ENCODE data around the gene ACBD6.
A peak's percentile ranks its signal among the peaks of the same experiment; 100 is the strongest.
"Not testable (repeated sequence)": the region's sequence is repeated elsewhere in the genome, so short reads cannot be mapped to it uniquely, and the experiment has no call there.

The ACBD6 gene, protein sequence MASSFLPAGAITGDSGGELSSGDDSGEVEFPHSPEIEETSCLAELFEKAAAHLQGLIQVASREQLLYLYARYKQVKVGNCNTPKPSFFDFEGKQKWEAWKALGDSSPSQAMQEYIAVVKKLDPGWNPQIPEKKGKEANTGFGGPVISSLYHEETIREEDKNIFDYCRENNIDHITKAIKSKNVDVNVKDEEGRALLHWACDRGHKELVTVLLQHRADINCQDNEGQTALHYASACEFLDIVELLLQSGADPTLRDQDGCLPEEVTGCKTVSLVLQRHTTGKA

DNA sequence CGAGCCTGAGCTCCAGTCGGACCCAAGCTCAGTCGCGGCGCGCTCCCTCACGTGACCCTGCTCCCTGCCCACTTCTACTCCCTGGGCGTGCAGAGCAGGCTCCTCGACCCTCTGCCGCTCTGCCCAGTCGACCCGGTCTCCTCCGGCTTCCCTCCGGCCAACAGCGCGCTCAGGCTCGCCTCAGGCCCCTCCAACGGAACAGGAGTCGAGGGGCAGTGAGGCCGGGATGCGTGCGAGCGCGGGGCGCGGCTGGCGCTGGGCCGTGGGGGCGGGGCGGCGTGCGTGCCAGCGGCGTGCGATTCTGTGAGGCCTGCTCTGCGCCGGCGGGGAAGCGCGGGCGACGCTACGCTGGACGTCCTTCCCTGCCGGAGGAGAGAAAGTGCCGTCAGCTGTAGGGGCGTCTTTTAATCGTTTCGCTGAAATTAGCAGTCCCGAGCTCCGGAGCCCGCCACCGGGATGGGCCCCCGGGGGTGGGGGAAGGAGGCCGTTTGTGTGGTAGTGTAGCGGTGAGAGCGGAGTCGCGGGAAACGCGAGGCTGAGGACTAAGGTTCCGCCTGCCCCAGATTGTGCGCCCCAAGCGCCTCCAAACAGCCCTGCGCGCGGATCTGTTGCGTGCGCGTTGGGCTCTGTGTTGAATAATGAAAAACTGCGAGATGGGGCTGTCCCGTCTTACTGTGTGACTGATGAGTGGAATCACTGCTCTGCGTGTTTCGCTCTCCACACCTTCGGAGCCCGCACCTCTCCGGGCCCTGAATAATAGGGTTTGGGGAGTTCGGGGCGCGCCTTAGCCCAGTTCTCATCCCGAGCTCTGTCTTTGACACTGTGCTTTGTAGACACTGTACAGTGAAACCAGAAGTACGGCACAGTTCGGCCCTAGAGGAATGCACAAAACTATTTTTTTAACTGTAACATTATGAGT lies at the start of gene ACBD6:
TSS of gene ACBD6 (minus strand) at position 217 of the 919 bp plus-strand sequence. CDS start 311 bp downstream, outside the sequence.
- DNase-seq, result peak; percentile 96

DNA sequence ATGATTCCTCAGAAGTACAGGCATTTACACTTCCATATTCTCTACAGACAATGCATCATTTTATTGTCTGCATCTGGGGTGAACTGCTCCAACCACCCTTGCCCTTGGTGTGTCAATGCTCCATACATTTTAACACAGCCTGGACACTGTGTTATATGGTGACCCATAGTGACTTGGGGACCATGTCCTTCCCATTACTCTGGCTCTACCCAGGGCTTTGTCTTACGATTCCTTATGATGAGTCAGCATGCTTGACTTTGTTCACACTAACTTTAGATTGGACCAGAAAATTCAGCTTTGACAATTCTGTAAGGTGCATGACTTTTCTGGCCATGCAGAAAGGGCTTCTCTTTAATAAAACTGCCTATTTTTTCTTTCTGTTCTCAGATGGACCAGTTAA lies 49.6 kb upstream of the ACBD6 start:
- no peak for DNase-seq

DNA sequence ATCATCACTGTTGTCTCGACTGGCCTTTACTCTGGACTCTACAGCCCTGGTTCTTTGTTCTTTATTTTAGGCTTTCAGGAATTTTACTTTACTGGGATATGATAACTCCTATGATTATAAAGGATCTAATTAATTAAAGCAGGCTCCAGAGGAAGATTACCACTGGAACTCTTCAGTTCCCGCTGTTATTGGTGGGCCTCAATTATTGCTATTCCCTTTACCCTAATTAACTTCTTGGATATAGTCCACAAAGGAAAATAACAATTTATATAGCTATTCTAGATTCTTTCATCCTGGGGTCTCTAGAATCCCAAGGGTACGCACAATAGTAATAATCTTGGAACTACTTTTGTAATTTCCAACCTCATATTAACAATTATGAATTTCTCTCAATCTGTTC lies 47.9 kb upstream of the ACBD6 start:
- DNase-seq, result no peak

DNA sequence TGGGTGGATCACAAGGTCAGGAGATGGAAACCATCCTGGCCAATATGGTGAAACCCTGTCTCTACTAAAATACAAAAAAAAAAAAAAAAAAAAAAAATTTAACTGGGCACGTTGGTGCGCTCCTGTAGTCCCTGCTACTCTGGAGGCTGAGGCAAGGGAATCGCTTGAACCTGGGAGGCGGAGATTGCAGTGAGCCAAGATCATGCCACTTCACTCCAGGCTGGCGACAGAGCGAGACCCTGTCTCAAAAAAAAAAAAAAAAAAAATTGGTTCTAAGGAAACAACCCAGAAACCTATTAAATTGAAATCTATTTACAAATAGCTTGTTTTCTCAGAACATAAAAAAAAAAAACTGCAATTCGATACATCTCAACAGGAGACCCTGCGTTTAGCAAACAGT lies 47.4 kb upstream of the ACBD6 start:
- not testable (repeated sequence) for DNase-seq

DNA sequence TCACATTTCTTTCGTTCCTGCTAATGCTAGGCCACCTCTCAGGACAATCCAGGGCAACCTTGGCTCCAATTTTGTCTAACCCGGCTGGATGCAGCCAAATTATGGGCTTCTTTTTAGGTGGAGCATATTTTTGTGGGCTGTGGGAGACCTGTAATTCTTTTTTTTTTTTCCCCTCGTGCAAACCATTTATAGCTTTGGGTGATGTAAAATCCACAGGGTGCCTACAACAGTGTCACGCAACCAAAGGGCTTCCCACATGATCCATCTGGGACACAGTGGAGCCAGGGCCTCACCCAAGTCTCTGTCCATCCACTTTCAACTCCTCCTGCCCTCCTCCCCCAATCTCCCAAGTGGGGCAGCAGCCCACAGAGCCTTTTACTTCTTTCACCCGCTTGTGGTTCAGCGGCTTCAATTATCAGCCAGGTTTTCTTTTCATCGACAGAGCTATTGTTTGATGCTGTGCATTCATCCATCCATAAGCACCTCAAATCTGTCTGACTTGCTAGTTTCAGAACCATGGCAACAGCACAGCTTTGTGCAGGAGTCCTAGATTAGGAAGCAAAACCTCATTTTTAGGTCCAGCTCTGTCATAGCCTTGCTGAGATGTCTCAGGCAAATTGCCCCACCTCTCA lies 46.4 kb upstream of the ACBD6 start:
- DNase-seq, result peak; percentile 93

DNA sequence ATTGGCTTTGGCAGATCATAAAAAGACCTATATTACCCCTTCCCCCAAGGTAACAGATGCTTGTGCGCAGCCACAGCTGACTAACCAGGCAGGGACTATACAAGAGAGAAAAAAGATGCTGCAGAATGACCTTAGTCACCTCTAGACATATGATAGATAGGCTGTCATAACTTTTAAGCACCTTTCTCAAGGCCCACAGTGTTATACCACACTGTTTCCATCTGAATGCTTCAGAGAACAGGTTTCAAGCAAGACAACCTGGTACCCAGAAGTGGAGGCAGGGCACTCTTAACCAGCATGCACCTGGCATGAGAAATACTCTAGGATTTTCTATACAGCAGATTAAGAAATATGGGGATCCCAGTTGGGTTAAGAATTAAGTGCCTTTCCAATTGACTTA lies 43.6 kb upstream of the ACBD6 start:
- DNase-seq, result no peak

DNA sequence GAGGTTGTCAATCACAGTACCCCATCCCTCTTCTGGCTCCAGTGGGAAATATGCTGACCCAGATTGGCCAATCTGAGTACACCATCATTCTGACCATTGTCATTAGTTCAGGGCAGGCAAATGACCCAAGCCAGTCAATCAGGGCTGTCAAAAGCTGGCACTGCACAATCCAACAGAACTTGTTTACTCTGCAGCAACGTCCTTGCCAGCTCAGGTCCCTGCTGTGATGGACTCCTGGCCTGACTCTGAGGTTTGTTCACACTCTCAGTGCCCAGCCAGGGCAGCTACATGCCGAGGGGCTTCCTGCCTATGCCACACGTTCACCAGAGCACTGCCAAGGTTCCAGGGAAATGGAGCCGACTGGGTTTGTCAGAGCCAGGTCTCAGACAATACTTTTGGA lies 41.7 kb upstream of the ACBD6 start:
- DNase-seq, result no peak

DNA sequence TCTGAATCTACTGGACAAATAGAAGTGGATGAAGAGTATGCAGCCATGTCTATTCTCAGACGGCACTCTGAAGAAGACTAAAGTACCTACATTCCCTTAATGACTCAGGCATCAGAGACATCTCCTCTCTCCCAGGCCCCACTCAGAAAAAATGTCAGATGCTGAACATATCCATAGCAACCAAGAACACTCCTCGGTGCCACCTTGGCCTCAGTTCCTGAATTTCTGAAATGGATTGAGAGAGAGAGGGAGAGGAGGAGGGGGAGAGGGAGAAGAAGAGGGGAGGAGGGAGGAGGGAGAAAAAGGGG lies 40.4 kb upstream of the ACBD6 start:
- DNase-seq, result no peak

DNA sequence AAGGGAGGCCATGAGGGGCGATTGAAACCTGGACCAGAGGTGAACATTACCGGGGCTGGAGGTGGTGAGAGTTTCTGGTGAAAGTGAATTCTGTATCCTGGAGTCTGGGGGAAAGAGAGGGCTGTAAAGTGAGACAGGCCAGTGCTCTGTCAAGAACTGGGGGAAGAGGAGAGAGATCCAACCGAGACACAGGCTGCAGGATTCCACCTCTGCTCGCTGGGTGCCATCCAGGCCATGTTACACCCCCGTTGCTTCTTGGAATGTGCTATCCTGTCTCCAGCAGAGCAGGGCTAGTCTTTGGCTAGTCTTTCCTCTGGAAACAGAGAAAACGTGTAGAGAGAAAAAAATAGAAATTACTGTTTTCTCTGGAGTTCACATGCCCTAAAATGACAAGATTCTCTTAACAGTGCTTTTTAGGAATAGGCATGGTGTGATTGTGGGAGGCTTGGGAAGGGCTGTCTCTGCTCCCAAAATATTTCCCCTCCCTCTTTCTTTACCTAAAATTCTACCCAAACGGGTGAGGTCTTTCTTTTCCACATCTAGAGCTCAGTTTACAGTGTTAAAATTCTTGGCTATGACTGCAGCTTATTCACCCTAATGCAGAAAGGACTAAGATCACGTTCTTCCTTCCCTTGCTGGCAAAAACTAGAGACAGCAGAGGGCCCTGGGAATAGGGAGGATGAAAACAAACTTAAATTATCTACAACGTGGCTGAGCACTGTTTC lies 39.9 kb upstream of the ACBD6 start:
- DNase-seq, result no peak

DNA sequence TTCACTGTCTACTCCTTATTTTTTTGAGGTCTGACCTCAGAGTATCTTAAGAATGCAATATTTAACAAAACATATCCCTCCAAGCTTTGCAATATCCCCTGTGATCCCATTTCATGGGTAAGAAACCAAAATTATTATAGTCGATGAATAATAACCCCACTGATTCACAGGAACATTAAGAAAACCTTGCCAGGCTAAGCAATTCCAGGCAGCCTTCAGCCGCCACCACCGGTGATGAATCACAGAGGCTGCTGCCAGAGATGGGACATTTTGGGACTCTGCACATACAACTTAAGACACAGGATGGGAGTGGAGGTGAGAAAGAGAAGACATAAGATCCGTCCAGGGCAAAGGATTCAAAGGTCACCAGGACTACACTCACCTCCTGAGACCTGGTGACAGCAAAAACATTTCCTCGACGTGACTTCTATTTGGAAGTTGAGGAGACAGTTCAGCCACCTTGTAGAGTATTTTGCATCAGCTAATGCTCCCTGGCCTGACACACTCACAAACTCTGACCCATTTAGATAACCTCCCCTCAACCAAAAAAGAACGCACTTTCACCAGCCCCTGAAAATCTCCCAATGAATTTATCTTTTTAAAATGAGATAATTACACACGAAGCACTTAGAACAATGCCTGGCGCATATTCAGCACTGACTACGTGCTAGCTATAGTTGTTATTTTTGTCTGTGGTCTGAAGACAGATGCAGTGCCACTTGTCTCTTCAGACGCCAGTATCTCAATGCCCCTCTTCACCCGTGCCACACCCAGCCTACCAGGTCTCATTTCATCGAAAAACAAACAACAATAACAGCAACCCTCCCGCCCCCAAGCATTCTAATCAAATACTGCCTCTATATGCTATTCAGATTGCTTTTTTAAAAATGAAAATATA lies 38.6 kb upstream of the ACBD6 start:
- no peak for DNase-seq

DNA sequence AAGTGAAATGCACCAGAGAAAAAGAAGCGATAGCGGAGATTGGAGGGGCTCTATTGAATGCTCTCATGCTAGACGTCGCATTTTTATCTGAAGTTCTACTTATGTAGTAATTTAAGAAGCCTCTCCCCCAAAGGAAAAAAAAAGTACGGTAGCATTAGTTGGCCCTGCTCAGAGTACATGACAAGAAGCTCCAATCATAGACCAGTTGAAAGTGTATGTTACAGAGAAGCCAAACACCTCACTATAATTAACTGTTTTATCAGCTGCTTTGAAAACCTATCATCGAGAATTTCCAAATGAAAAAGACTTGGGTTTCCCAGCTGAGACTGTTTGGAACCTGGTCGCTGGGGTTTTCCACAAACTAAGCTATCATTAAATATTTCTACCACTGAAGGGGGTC lies 36.8 kb upstream of the ACBD6 start:
- DNase-seq, result no peak

DNA sequence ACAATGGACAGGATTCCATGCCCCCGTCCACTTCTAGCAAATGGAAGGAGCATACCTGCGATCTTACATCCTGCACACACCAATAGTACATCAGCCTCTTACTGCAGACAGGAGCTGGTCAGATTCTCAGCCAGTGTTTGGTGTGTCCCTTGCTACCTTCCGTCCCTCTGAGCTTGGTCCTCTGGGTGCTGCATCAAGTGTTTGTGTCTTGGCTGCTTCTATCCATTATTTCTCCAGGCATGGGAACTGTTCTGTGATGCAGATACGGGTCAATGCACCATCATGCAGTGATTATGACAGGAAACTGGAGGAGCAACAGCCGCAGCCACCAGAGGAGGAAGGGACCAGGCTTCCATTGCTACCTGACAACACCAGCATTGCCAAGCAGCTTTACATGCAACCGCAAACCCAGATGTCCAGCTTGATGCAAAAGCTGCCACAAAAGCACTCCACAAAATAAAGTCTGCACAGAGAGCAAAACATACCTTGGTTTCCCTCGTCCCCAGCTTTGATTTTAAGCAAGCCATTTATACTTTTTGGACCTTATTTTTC lies 34.5 kb upstream of the ACBD6 start:
- peak; percentile 89 for DNase-seq

DNA sequence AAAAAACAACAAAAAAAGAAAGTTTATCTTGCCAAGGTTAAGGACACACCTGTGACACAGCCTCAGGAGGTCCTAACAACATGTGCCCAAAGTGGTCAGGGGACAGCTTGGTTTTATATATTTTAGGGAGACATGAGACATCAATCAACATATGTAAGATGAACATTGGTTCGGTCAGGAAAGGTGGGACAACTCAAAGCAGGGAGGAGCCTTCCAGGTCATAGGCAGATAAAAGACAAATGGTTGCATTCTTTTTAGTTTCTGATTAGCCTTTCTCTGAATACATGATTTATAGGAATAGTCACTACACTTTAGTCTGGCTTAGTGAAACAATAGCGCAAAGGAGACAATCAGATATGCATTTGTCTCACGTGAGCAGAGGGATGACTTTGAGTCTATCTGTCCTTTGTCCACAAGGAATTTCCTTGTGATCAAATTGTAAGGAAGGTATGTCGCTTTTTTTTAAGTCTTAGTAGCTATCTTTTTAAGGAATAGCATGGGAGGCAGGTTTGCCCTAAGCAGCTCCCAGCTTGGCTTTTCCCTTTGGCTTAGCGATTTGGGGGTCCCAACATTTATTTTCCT lies 33.1 kb upstream of the ACBD6 start:
- no peak for DNase-seq

DNA sequence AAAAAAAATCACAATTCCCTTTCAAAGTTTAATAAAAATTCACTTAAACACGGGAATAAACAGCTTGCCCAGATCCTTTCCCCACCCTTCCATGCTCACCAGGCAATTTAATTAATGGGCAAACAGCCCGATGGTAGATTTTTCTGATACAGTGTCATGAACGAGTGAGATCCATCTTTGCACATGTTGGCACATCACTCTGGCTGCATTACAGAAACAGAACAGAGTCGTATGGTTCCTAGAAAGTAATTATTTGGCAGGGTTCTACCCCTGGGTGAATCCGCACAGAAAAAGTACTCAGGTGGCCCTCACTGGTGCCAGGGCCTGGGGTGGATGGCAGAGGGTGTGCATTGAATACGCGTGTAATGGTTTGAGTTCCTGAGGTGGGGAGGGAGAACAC lies 31.8 kb upstream of the ACBD6 start:
- DNase-seq, result no peak

DNA sequence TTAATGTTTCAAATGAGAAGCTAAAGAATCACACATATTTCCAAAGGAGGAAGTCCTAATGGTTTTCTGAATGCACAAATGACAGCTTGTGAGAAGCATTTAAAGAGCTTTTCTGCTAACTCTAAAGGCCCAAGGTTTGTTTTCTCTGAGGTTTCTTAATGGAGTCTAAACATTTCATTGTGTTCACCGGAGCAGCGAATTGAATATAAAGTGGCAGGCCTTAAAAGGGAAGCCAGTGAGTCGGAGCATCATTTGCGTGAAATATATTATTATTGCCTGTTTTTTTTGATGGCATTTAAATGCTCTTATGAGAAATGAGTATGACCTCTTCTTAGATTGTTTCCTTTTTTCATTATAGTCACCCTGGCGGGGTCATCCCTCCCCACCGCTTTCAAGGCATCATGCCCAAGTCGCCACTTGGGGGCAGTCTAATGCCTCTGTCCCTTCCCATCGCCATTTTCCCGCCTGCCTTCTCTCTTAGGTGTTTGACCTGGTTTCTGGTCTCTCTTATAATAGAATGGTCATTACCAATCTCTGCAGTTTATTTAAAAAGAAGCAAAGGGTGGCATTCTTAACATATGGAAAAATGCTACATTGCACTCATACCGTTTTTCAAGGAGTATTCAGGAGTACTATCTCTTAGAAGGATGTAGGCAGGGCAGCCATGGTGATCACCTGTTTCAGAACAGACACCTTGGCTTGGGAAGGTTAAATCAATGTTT lies 31.1 kb upstream of the ACBD6 start:
- peak; percentile 92 for DNase-seq

DNA sequence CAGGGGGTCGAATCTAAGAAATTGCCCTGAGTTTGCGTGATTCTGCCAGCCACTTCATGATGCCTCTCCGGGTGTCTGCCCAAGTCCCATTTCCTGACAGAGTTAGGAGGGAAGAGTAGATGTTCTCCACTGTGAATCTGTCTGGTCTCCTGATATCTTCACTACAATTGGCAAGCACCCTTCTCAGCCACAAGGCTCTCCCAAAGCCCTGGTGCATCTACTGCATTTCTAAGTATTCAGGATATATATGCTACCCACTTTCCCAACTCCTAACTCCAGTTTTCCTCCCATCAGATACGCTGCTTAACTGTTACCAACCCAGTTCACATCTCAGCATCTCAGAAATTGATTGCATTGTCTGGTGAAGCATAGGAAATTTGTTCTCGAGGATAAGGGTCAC lies 30.5 kb upstream of the ACBD6 start:
- DNase-seq, result no peak

DNA sequence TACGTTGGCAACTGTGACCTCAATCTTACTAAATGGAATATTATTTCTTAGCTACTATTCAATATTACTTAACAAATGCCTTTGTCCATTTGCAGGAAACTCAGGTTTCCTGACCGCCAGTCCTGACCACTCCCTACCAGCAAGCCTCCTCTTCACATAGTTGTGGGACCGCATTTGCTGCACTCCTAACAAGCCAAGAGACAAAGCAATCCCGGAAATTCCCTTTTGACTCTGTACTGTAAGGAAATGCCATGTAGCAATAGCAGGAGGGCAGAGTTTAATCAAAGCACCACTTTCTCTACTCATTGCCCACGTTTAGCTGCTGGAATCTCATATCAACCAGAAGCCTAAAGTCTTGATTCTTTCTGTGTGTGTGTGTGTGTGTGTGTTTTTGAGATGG lies 28.1 kb upstream of the ACBD6 start:
- no peak for DNase-seq

DNA sequence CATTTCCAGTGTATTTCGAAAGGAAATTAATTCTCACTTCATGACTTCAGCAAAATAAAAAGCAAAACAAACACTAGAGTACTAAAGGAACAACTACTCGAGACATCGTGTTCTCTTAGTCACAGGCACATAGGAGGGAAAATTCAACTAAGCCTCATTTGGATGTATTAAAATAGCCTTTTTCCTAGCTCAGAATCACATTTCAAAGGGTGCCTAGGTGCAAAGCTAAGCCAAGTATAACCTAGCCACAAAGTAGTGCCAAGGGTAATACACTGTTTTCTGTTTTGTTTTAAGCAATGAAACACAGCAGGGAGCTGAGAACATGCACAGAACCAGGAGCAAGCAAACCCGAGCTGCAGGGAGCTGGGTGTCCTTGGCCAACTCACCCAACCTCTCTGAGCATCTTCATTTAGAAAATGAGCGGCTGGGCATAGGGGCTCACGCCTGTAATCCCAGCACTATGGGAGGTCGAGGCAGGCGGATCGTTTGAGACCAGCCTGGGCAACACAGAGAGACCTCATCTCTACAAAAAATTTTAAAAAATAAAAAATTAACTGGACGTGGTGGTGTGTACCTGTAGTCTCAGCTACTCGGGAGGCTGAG lies 26.6 kb upstream of the ACBD6 start:
- DNase-seq, result no peak

DNA sequence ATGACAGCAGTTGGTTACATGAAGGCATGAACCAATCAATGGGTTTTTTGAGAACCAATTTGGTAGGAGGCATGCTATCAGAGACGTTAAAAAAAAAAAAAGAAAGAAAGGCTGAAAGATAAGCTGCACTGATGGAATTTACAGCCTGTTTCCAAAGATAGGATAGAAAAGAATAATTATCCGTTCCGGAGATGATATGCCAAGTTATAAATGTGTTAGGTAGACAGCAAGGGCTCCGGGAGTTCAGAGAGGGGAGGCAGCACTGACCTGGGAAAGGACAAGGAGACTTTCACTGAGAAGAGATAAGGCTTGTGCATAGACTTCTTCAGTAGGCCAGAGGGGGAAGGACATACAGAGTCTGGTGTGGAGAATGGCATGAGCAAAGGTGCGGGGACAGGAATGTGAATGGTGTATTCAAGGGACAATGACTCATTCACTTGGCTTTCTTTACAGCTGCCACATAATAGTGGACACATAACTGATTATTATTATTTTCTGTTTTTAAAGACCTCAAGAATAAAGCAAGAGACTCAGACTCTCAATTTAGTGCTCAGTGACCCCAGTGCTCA lies 24.8 kb upstream of the ACBD6 start:
- DNase-seq, result no peak

DNA sequence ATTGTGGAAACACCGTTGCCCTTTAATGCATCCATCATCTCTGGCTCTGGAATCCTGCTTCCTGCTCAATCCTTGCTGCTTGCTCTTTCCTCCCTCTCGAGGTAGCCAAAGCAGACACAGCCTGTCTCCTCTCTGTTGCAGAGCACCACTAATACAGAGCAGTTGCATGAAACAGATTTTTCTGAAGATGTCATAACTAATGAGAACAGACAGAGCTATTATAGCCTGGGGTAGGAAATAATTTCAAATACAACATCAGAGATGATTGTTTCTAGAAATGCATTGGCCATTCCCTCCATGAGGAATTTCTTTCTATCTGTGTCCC lies 23.3 kb upstream of the ACBD6 start:
- no peak for DNase-seq
